PC-9 (cell line): Measurements from ENCODE around the gene PALD1. TPM values are rescaled to one million over a fixed set of nuclear protein-coding genes. Genes with fewer than 3 reads are reported as not detected.

Experiments used
- BruUV-seq: library from RNA; stranded (reverse); fragments of 400-500 nt; replicated peaks from 2 replicates; lab custom pipeline; 2021; lab: Mats Ljungman, UMichigan
- CTCF ChIA-PET: fragments of 300-600 bp; sonication (Branson Sonifier 250); formaldehyde crosslinking; loops from one replicate; lab custom pipeline; 2022; ENCODE audit warnings: antibody characterized with exemption; lab: Charles Lee
- POLR2A ChIA-PET: fragments of 300-600 bp; sonication (Branson Sonifier 250); formaldehyde crosslinking; loops from one replicate; lab custom pipeline; 2022; ENCODE audit warnings: antibody characterized with exemption; ENCODE audit not compliant: unreplicated experiment; lab: Charles Lee
- DNase-seq, 2 experiments: peaks; one replicate each; pipeline versions ENCODE4 v3.0.0 to v3.0.0-alpha.2; 2015 to 2022; ENCODE audit warnings: mixed read lengths in 1 of 2
- H2AFZ ChIP-seq: fragments of 200-600 bp; sonication (generic); 2 replicates; pipeline ENCODE4 v1.8.1; 2017; ENCODE audit warnings: antibody characterized with exemption
- H3F3A ChIP-seq: fragments of 200-600 bp; sonication (generic); 2 replicates; pipeline ENCODE4 v1.8.1; 2017; ENCODE audit warnings: antibody characterized with exemption, mild to moderate bottlenecking, low read depth; ENCODE audit not compliant: insufficient read depth
- H3K27ac ChIP-seq: fragments of 200-600 bp; sonication (generic); 2 replicates; pipeline ENCODE4 v1.6.1; 2016; ENCODE audit warnings: mixed run types
- H3K27me3 ChIP-seq: fragments of 200-600 bp; sonication (generic); 2 replicates; pipeline ENCODE4 v1.6.1; 2016; ENCODE audit warnings: low read depth, mixed run types; ENCODE audit not compliant: insufficient read depth
- H3K36me3 ChIP-seq: fragments of 200-600 bp; sonication (generic); 2 replicates; pipeline ENCODE4 v1.6.1; 2016; ENCODE audit warnings: low read depth, mixed run types
- H3K4me1 ChIP-seq: fragments of 200-600 bp; sonication (generic); replicated peaks from 2 replicates; pipeline ENCODE4 v1.6.1; 2016; ENCODE audit warnings: mixed run types; ENCODE audit not compliant: insufficient read depth
- H3K4me2 ChIP-seq: fragments of 200-600 bp; sonication (generic); 2 replicates; pipeline ENCODE4 v1.6.1; 2017; ENCODE audit warnings: mixed run types
- H3K4me3 ChIP-seq: fragments of 200-600 bp; sonication (generic); 2 replicates; pipeline ENCODE4 v1.6.1; 2016; ENCODE audit warnings: mixed run types
- H3K79me2 ChIP-seq: fragments of 200-600 bp; sonication (generic); 2 replicates; pipeline ENCODE4 v1.6.1; 2017; ENCODE audit warnings: low read depth, mixed run types
- H3K9me2 ChIP-seq: fragments of 200-600 bp; sonication (generic); 2 replicates; pipeline ENCODE4 v1.8.1; 2017; ENCODE audit warnings: mild to moderate bottlenecking; ENCODE audit not compliant: insufficient read depth
- H3K9me3 ChIP-seq: fragments of 200-600 bp; sonication (generic); 2 replicates; pipeline ENCODE4 v1.8.1; 2016; ENCODE audit warnings: low read depth; ENCODE audit not compliant: insufficient read depth
- H4K20me1 ChIP-seq: fragments of 200-600 bp; sonication (generic); 2 replicates; pipeline ENCODE4 v1.8.1; 2017; ENCODE audit not compliant: insufficient read depth
- EZH2 ChIP-seq: fragments of 200-600 bp; sonication (generic); IDR thresholded peaks from 2 replicates; pipeline ENCODE4 v1.8.0; 2017; ENCODE audit warnings: antibody characterized with exemption, low read depth
- intact Hi-C: fragments of 100-400 bp; cut with micrococcal nuclease; formaldehyde crosslinking; loops from one replicate; pipeline ENCODE4 v1.10.0; 2022; ENCODE audit not compliant: unreplicated experiment
- total RNA-seq: library from RNA; stranded (reverse); gene quantifications from 2 replicates; pipeline ENCODE4 v1.2.3, GENCODE V29; 2021
- TF ChIP-seq, protein P1 (sequence below): fragments of 200-600 bp; sonication (generic); conservative IDR thresholded peaks from 2 replicates; pipeline ENCODE4 v1.6.1; 2017; ENCODE audit warnings: mixed run types, antibody characterized with exemption, mild to moderate bottlenecking, moderate library complexity

The PALD1 gene
- total RNA-seq, 1 experiment from 2014 or later: 5.2 TPM

DNA sequence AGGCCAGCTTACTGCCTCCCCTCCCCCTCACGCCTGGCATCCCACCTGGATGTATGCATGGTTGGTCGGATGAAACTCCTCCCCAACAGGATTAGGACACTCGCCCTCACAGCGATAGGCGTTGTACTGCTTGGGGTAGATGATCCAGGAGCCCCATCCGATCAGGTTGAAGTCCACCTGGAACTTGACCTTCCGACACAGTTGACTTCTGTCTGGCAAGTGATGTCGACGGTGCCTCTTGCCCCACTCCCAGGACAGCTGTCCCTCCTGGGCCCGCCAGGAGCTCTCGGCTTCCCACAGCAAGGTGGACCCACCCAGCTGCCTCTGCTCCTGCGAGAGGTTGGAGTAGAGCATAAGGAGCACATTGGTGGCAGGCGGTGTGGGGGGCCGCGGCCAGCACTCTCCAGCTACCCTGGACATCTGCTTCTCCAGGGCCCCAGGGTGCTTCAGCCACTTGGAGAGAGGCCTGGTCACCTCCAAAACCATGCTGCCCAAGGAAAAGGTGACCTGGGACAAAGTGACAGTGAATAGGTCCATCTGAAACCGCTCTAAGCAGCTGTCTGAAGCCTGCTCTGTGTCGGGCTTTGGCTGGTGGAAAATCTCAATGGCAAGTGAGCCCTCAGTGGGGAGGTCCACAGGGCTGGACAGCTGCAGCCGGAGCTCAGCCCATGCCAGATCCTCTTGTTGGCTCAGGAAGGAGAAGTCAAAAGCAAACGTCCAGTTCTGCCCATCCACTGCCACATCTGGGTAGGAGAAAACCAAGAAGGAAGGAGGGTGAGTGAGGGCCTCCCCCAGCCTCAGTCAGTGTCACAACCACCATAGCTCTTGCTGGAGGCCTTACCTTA is 43.1 kb upstream of the PALD1 start:
- no TSS peak for BruUV-seq
- H3K27ac ChIP-seq: no peak overlapping the region
- H4K20me1 ChIP-seq: no peaks in the 10 kb centered on the region
- DNase-seq: no peak
- no peaks in the 10 kb centered on the region for H3K9me3 ChIP-seq
- H3K4me3 ChIP-seq: no peak overlapping the region
- POLR2A ChIA-PET: no interaction called here
- no peaks in the 10 kb centered on the region for H3K9me2 ChIP-seq
- TF ChIP-seq, protein P1, sequence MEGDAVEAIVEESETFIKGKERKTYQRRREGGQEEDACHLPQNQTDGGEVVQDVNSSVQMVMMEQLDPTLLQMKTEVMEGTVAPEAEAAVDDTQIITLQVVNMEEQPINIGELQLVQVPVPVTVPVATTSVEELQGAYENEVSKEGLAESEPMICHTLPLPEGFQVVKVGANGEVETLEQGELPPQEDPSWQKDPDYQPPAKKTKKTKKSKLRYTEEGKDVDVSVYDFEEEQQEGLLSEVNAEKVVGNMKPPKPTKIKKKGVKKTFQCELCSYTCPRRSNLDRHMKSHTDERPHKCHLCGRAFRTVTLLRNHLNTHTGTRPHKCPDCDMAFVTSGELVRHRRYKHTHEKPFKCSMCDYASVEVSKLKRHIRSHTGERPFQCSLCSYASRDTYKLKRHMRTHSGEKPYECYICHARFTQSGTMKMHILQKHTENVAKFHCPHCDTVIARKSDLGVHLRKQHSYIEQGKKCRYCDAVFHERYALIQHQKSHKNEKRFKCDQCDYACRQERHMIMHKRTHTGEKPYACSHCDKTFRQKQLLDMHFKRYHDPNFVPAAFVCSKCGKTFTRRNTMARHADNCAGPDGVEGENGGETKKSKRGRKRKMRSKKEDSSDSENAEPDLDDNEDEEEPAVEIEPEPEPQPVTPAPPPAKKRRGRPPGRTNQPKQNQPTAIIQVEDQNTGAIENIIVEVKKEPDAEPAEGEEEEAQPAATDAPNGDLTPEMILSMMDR: no peak
- TF ChIP-seq EZH2: no peak
- H3K4me1 ChIP-seq: no peaks in the 10 kb centered on the region
- H3F3A ChIP-seq: 0 out of 2 replicates have a peak, but pooled peaks cover 6% of the 10 kb centered on the region
- peaks cover 5% of the 10 kb centered on the region; the same call in 1 of the 2 replicates for H3K27me3 ChIP-seq
- CTCF ChIA-PET: no interaction called here
- intact Hi-C loops: no loop called here
- H3K79me2 ChIP-seq: no peaks in the 10 kb centered on the region
- H3K36me3 ChIP-seq: no peaks in the 10 kb centered on the region
- no peak overlapping the region for H2AFZ ChIP-seq
- no peak overlapping the region for H3K4me2 ChIP-seq

DNA sequence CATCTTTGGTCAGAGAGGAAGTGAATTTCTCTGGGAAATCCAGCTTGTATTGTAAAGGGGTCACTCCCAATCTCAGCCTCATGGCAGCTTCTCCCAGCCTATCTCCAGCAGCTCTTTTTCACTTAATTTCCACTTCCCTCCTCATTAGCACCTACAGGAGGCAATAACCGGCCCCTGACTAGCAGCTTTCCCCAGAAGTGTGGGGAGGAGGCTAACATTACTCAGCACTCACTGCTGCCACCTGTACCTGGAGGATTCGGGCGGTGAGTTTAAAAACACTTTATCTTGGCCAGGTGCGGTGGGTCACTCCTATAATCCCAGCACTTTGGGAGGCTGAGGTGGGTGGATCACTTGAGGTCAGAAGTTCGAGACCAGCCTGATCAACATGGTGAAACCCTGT is 40.8 kb upstream of the PALD1 start:
- Histone ChIP-seq H2AFZ (no peak overlapping the region), H3K4me1 (no peaks in the 10 kb centered on the region), H4K20me1 (no peaks in the 10 kb centered on the region), H3K27me3 (peaks cover 12% of the 10 kb centered on the region), H3K9me2 (no peaks in the 10 kb centered on the region), H3K4me2 (no peak overlapping the region), H3K4me3 (no peak overlapping the region), H3K9me3 (no peaks in the 10 kb centered on the region), H3F3A (peaks cover 8% of the 10 kb centered on the region; the same call in 1 of the 2 replicates), H3K79me2 (no peaks in the 10 kb centered on the region), H3K27ac (no peak overlapping the region), H3K36me3 (no peaks in the 10 kb centered on the region)
- intact Hi-C loops: no loop called here
- ChIA-PET CTCF (no interaction called here), POLR2A (no interaction called here)
- BruUV-seq: no TSS peak
- DNase-seq: no peak
- TF ChIP-seq EZH2: no peak
- TF ChIP-seq, protein P1: no peak

DNA sequence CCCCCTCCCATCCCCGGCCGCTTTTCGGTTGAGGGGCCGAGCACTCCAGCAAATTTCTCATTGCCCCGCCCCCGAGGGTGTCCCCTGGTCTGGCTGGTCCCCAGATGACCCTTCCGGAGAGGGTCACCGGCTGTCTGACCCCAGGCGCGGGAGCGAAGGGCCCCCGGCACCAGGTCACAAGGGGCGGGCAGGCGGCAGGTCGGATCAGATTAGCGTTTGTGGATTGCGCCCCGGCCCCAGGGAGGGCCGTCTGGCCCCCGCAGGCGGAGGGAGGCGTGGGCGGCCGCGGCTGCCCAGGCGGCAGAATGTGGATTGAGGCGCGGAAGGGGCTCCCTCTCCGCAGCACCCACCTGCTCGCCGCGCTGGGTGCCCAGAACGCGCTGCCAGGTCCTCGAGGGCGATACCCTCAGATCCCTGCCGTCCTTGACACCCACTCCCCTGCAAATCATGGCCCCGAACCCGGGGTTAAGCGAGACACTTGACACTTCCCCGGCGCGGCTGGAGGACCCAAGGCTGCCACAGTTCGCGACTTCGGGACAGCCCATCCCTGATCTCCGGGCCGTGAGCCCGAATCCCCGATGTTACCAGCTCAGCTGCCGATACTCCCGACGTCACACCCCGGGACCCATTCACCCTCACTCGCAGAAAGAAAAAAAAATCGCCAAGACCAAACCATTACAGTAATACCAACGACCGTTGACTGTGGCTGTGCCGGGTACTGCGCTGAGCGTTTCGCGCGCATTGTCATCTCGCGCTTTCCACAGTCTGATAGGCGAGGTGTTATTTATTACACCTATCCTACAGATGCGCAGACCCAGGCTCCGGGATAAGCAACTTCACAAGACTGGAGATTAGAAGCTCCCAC is 38.0 kb upstream of the PALD1 start:
- Histone ChIP-seq H3K27ac (no peak overlapping the region), H4K20me1 (no peaks in the 10 kb centered on the region), H3K4me3 (no peak overlapping the region), H3K36me3 (no peaks in the 10 kb centered on the region), H3K27me3 (peaks cover 16% of the 10 kb centered on the region), H3K9me3 (no peaks in the 10 kb centered on the region), H3F3A (peaks cover 5% of the 10 kb centered on the region; the same call in 1 of the 2 replicates), H3K79me2 (no peaks in the 10 kb centered on the region), H2AFZ (no peak overlapping the region), H3K4me1 (no peaks in the 10 kb centered on the region), H3K4me2 (no peak overlapping the region), H3K9me2 (no peaks in the 10 kb centered on the region)
- no peak for TF ChIP-seq EZH2
- TF ChIP-seq, protein P1: no peak
- no peak for DNase-seq
- POLR2A ChIA-PET: no interaction called here
- CTCF ChIA-PET: no interaction called here
- no TSS peak for BruUV-seq
- intact Hi-C loops: no loop called here
